GM19351 (cell line): ENCODE results near the gene OSCP1.

ENCODE experiments used
- ATAC-seq: cut with Tn5 transposase; IDR thresholded peaks from one replicate; pipeline ENCODE4 v1.9.1; 2021; ENCODE audit warnings: mild to moderate bottlenecking, moderate library complexity; ENCODE audit not compliant: unreplicated experiment

Gene OSCP1

GRCh38 chr1:36450919-36451305 is 661 bp upstream of the OSCP1 start:
- ATAC-seq = no peak

DNA sequence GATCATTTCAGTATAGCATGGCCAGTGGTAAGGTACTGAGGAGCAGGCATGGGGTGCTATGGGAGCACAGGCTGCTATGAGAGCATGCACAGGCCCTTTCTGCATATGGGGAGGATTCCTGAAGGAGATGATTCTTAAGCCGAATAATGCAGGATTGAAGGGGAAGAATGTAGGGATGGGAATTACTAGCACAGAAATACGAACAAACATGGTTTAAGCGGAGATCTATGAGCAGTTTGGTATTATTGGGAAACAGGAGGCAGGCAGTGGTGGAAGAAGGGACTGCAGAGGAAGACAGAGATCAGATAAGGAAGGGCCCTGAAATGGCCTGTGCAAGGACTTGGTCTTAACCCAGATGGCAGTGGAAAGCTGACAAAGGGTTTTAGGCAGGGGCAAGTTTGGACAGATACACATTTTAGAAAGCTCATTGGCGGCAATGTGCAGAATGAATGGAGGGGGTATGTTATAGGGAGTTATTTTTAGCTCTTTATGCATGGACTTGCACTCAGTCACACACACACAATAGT is 1.7 kb downstream of the OSCP1 start:
- ATAC-seq = no peak

- ATAC-seq = no peak
Measured at GRCh38 chr1:36447450-36447849, 2.8 kb downstream of the OSCP1 start.

GRCh38 chr1:36446746-36447145 is 3.5 kb downstream of the OSCP1 start:
- ATAC-seq = no peak

GRCh38 chr1:36446271-36446670 is 4.0 kb downstream of the OSCP1 start:
- ATAC-seq = no peak

DNA sequence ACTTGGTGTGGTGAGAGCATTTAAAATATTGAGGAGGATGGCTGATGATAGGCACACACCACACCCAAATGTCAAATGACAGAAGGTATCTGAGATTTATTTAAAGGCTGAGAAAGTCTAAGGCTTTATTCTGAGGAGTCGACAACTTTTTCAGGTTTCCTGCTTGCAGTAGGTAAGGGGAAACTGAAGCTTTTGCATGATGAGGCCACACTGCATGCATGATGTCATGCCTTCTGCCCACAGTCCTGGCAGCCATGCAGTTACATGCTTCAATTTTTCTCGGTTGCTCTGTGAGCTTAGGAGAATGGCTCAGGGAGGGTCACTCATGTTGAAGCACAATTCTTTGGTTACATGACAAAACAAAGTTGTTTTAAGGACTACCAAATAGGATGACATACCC is 7.0 kb downstream of the OSCP1 start:
- no peak for ATAC-seq

- no peak for ATAC-seq
Measured at GRCh38 chr1:36442337-36442736, 7.9 kb downstream of the OSCP1 start.

- no peak for ATAC-seq
Measured at GRCh38 chr1:36440646-36441045, 9.6 kb downstream of the OSCP1 start.

DNA sequence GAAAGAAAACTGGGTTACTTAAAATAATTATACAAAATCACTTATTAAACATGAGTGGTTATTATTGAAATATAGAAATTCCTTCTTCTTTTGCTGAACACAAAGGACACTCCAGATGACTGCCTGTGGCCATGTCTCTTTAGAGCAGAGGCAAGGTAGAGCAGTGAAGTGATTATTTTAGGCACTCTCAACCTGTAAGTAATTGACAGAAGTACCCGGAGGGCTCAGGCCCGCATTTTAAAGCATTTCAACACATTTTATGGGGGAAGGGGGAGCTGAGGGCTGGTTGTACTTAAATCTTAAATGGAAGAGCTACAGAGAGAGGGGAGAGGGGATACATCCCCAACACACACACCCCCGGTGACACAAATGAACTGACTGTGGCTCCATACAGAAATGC is 10.2 kb downstream of the OSCP1 start:
- ATAC-seq = no peak

DNA sequence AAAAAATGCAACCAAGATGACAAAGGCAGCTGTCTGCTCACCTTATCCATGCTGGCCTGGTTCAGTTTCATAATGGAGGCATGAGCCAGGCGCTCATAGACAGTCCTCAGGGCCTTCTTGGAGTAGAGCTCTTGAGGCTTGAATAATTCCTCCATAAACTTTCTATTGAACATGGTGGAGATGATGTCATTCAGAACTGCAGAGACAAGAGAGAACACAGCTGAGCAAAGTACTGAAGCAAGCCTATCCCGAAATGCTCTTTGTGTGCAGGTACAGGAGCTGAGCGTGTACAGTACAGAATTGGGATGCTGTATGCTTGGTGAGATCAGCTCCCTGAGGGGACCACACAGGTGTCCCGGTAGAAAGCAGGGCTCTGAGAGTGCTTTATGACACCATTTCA is 11.5 kb downstream of the OSCP1 start:
- ATAC-seq = no peak

DNA sequence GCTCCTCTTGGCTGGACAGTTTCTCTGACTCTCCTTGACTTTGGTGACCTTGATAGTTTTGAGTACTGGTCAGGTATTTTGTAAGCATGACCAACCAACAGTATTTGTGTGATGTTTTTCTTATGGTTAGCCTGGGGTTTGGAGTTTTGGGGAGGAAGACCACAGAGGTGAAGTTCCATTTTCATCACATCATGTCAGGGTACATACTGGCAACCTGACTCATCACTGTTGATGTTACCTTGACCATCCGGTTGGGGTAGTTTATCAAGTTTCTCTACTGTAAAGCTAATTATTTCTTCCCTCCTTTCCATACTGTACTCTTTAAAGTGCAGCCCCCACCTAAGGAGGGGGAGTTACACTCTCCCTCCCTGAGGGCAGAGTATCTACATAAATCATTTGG is 13.4 kb downstream of the OSCP1 start:
- no peak for ATAC-seq

DNA sequence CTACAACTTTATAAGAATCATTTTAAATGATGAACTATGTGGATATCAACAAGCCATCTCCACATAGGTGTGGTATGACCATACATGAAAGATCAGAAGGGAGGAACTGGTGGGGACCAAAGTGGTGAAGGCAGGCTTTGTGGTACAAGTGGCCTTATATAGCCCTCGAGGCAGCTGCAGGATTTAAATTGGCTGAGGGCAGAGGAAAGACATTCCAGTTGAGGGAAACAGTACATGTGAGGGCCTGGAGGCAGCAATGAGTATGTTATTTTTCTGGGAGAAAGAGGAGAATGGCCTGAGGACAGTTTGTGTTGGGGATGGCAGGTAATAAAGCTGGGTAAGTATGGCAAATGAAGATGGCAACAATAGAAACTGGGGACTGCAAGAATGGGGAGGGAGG is 17.1 kb downstream of the OSCP1 start:
- no peak for ATAC-seq

DNA sequence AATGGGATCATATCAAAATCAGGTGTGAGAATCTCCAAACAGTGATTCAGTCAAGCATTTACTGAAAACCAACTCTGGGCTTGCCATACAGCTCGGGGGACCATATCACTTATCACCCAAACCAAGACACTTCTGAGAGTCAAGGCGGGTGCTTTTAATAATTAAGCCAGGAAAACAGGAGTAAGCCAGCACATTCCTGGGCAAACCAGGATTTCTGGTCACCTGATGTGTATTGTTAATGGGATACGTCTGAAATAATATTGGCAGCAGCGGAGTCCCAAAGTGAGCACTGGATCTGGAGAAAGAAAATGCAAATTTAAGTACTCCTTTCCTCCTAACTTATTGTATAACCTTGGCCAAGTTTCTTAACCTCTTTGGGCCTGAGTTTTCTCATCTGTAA is 17.6 kb downstream of the OSCP1 start:
- ATAC-seq = no peak

DNA sequence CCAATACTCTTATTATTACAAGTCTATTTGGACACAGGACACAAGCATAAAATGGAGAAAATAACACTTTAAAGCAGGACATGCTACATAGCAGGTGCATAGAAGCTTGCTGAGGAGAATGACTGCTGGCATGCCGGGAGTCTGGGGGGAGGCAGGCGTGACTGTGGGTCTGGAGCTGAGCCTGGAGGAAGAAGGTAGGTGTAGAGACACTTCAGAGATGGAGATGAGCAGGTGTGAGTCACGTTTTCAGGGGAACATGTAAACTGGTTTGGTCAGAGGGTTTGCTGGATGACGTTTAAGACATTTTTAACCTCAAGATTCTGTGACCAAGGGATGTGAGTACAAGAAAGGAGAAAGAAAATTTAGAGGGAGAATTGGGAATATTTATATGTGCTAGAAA is 24.5 kb downstream of the OSCP1 start:
- ATAC-seq = no peak

DNA sequence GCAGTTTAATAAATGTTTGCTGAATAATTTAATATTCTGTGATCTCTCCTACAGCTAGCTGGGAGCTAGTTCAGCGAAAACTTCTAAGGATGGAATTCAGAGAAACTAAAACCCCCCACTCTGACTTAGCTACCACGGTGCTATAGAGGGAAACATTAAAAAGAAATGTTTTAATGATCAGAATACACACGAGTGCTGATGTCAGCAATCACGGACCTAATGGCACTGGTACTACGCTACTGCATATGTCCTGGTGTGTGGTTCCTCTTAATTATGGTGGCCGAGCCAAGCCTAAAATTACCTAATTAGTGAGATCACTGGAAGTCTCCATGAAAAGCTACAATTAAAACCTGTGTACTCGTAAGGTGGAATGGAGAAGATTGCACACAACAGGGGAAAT is 28.6 kb downstream of the OSCP1 start:
- no peak for ATAC-seq

DNA sequence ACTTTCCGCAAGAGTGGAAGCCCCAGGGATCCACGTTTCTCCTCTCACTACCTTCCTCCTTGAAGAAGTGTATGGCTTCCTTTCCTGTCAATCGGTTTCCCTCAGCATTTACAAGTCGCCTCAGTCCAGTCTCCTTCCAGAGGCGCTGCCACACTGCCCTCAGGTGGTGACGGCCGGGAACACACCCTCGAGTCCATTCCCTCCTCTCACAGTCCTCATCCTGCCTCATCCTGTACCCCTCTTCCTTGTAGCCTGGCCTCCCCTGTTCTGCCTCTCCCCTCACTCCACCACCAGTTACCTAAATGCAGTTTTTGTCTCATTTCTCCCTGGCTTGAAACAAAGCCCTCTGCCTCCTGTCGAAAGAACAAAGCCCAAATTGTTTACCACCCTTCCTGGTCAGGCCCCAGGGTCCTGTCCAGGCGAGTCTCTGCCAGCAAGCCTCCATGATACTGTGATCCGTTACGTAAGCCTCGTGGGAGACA is 29.4 kb downstream of the OSCP1 start:
- no peak for ATAC-seq

GRCh38 chr1:36420409-36420808 is 29.8 kb downstream of the OSCP1 start:
- ATAC-seq = no peak

GRCh38 chr1:36419569-36419968 is 30.7 kb downstream of the OSCP1 start:
- ATAC-seq = no peak

DNA sequence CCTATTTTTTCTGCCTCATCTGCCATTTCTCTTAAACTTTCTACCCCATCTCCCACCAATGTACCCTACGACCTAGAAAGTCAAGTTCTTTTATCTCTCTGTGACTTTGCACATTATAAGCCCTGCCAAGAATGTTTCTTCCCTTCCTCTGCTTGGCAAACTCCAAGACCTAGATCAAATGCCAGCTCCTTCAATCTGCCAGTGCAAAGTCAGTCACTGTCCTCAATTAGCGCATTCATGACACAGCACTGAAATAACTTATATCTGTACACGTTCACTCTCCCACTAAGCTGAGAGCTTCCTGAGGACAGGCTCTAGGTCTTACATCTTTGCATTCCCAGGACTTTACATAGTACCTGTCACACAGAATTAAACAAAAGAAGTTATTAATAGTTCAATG is 31.1 kb downstream of the OSCP1 start:
- ATAC-seq = no peak

DNA sequence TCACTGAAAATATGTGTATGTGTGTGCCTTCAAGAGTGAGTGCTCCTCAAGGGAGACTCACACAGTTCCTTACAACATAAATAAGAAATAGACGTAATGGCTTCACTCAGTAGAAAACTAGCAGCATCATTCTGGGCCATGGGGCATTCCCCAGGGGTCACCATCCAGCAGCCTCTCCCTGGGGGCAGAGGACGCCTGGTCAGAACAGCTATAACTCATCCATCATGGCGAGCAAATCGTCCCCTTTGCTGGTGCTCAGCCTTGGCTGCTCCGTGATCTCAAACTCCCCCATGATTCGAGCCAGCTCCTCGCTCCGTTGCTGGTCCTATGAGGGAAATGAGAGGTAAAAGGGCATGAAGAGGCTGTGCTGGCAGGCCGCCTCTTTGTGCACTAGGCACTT is 32.3 kb downstream of the OSCP1 start:
- no peak for ATAC-seq

GRCh38 chr1:36415661-36416326 is 34.5 kb downstream of the OSCP1 start:
- no peak for ATAC-seq

- ATAC-seq = no peak
Measured at GRCh38 chr1:36414384-36414783, 35.9 kb downstream of the OSCP1 start.
